ENCODE results near the gene CTSK.

Gene CTSK

GRCh38 chr1:150760013-150760412 is 48.0 kb downstream of the CTSK start:
- DNase-seq (ENCODE audit: low read depth): no peak

- no peak for DNase-seq (ENCODE audit: low read depth)
Measured at GRCh38 chr1:150753416-150753815, 54.6 kb downstream of the CTSK start.

- DNase-seq (ENCODE audit: low read depth): no peak
Measured at GRCh38 chr1:150751443-150751842, 56.6 kb downstream of the CTSK start.

GRCh38 chr1:150749720-150750311 is 58.2 kb downstream of the CTSK start:
- no peak for DNase-seq (ENCODE audit: low read depth)

- no peak for DNase-seq (ENCODE audit: low read depth)
Measured at GRCh38 chr1:150748878-150749719, 59.0 kb downstream of the CTSK start.

All from HS-27A (cell line).